HTERT RPE-1 (cell line): ENCODE results near the gene FAM181B.

Experiments used
- in situ Hi-C: fragments of 300-500 bp; cut with MboI; formaldehyde crosslinking; loops from 4 replicates; pipeline ENCODE4 v1.14.3; 2020; ENCODE audit warnings: low sequenced_read_pairs

FAM181B gene

GRCh38 chr11:82686211-82686610, 47.5 kb downstream of the FAM181B start:
- in situ Hi-C loops: no loop called here

GRCh38 chr11:82683029-82683428, 50.6 kb downstream of the FAM181B start:
- in situ Hi-C loops: no loop called here

- in situ Hi-C loops: no loop called here
These were observed 51.5 kb downstream of the FAM181B start for GRCh38 chr11:82682003-82682751.

- in situ Hi-C loops: no loop called here
These were observed 53.4 kb downstream of the FAM181B start for GRCh38 chr11:82680252-82680651.
